H1 (cell line): ENCODE data around the gene DNAJA3. TPM values are rescaled to one million over a fixed set of nuclear protein-coding genes. Genes with fewer than 3 reads are reported as not detected.

Source experiments
- CTCF ChIA-PET: fragments of 300-600 bp; sonication (Branson Sonifier 250); formaldehyde crosslinking; loops from one replicate; lab custom pipeline; 2021; ENCODE audit not compliant: partially characterized antibody; lab: Charles Lee
- POLR2A ChIA-PET: fragments of 300-600 bp; sonication (Branson Sonifier 250); formaldehyde crosslinking; loops from one replicate; lab custom pipeline; 2021; ENCODE audit warnings: inconsistent platforms; ENCODE audit not compliant: partially characterized antibody; lab: Charles Lee
- DNase-seq, 2 experiments: peaks; one replicate each; pipeline versions ENCODE4 v3.0.0 to v3.0.0-alpha.2; 2010 to 2022; ENCODE audit warnings: low spot score in 2 of 2, low read depth in 1 of 2, mixed read lengths in 1 of 2
- FAIRE-seq: peaks from 2 replicates; lab custom pipeline; 2011; peaks lifted over from hg19 to GRCh38; lab: Jason Lieb, UNC
- H2AFZ ChIP-seq: 2 replicates; pipeline ENCODE4 v1.8.1; 2012; ENCODE audit warnings: low read length, inconsistent platforms
- H2AK5ac ChIP-seq: 2 replicates; pipeline ENCODE4 v1.6.1; 2013; ENCODE audit warnings: low read depth, low read length
- H2BK120ac ChIP-seq: replicated peaks from 2 replicates; pipeline ENCODE3; 2013; ENCODE audit warnings: low read depth, low read length, inconsistent platforms
- H2BK12ac ChIP-seq: 2 replicates; pipeline ENCODE4 v1.6.1; 2013; ENCODE audit warnings: low read depth, low read length
- H2BK15ac ChIP-seq: 2 replicates; pipeline ENCODE4 v1.6.1; 2013; ENCODE audit warnings: low read length
- H2BK20ac ChIP-seq: 2 replicates; pipeline ENCODE4 v1.6.1; 2013; ENCODE audit warnings: low read length
- H2BK5ac ChIP-seq: 2 replicates; pipeline ENCODE4 v1.6.1; 2013; ENCODE audit warnings: low read depth, low read length
- H3K14ac ChIP-seq: 2 replicates; pipeline ENCODE4 v1.6.1; 2013; ENCODE audit warnings: inconsistent platforms; ENCODE audit not compliant: insufficient read length
- H3K18ac ChIP-seq: 2 replicates; pipeline ENCODE4 v1.6.1; 2013; ENCODE audit warnings: low read length; ENCODE audit errors: extremely low read depth
- H3K23ac ChIP-seq: 2 replicates; pipeline ENCODE4 v1.6.1; 2013; ENCODE audit warnings: inconsistent platforms; ENCODE audit not compliant: insufficient read length
- H3K23me2 ChIP-seq: 2 replicates; pipeline ENCODE4 v1.6.1; 2013; ENCODE audit warnings: low read depth, low read length
- H3K27ac ChIP-seq: 2 replicates; pipeline ENCODE4 v1.6.1; 2011; ENCODE audit warnings: low read depth, low read length, inconsistent platforms
- H3K27me3 ChIP-seq, 4 experiments: replicated peaks in 1 of 4; 1 replicate in 1 of 4; 2 replicates in 3 of 4; pipeline versions ENCODE4 v1.6.1 to v1.8.1; 2011 to 2013; ENCODE audit warnings: low read length in 3 of 4, mild to moderate bottlenecking in 3 of 4, inconsistent platforms in 2 of 4, mixed read lengths in 2 of 4, moderate library complexity in 1 of 4; ENCODE audit not compliant: control insufficient read depth in 3 of 4, insufficient read depth in 3 of 4; ENCODE audit errors: extremely low read depth in 1 of 4
- H3K36me3 ChIP-seq, 4 experiments: 2 replicates each; pipeline versions ENCODE4 v1.6.1 to v1.8.1; 2011 to 2013; ENCODE audit warnings: mild to moderate bottlenecking in 4 of 4, low read length in 3 of 4, moderate library complexity in 2 of 4, control low read depth in 1 of 4, inconsistent platforms in 1 of 4; ENCODE audit not compliant: insufficient read depth in 4 of 4, control insufficient read depth in 2 of 4
- H3K4ac ChIP-seq: replicated peaks from 2 replicates; pipeline ENCODE3; 2013; ENCODE audit warnings: low read length, low read depth, mixed read lengths, inconsistent platforms; ENCODE audit not compliant: insufficient read length
- H3K4me1 ChIP-seq, 4 experiments: replicated peaks in 1 of 4; 1 replicate in 1 of 4; 2 replicates in 3 of 4; pipeline versions ENCODE4 v1.6.1 to v1.8.1; 2011 to 2013; ENCODE audit warnings: low read length in 3 of 4, inconsistent platforms in 2 of 4, mixed read lengths in 1 of 4; ENCODE audit not compliant: insufficient read depth in 4 of 4, control insufficient read depth in 3 of 4
- H3K4me2 ChIP-seq, 2 experiments: 2 replicates each; pipeline versions ENCODE4 v1.6.1 to v1.8.1; 2011 to 2013; ENCODE audit warnings: low read depth in 2 of 2, low read length in 2 of 2, control low read depth in 1 of 2, inconsistent platforms in 1 of 2, mild to moderate bottlenecking in 1 of 2; ENCODE audit not compliant: insufficient read depth in 1 of 2
- H3K4me3 ChIP-seq, 4 experiments: fragments of 200-600, 300-600 bp in 1 of 4; sonication (generic), shearing (Covaris generic), sonication (Bioruptor Twin) in 1 of 4; 2 replicates each; pipeline versions ENCODE4 v1.5.1 to v1.8.1; 2011 to 2016; ENCODE audit warnings: low read length in 4 of 4, low read depth in 3 of 4, control low read depth in 2 of 4, inconsistent platforms in 2 of 4, mild to moderate bottlenecking in 2 of 4, mixed read lengths in 1 of 4, moderate library complexity in 1 of 4; ENCODE audit not compliant: insufficient read depth in 2 of 4; ENCODE audit errors: extremely low read depth in 1 of 4
- H3K56ac ChIP-seq: replicated peaks from 2 replicates; pipeline ENCODE3; 2013; ENCODE audit warnings: low read depth, mild to moderate bottlenecking, mixed read lengths, low read length, inconsistent platforms; ENCODE audit not compliant: insufficient read length
- H3K79me1 ChIP-seq: 2 replicates; pipeline ENCODE4 v1.6.1; 2013; ENCODE audit warnings: low read depth, low read length, control low read depth
- H3K79me2 ChIP-seq, 2 experiments: 2 replicates each; pipeline versions ENCODE4 v1.6.1 to v1.8.1; 2012 to 2013; ENCODE audit warnings: low read length in 2 of 2, mild to moderate bottlenecking in 2 of 2, inconsistent platforms in 1 of 2; ENCODE audit not compliant: insufficient read depth in 2 of 2, control insufficient read depth in 1 of 2
- H3K9ac ChIP-seq, 4 experiments: replicated peaks in 1 of 4; 1 replicate in 1 of 4; 2 replicates in 3 of 4; pipeline versions ENCODE4 v1.6.1 to v1.8.1; 2011 to 2013; ENCODE audit warnings: low read depth in 3 of 4, low read length in 3 of 4, control low read depth in 2 of 4, mild to moderate bottlenecking in 2 of 4, moderate library complexity in 2 of 4, inconsistent platforms in 1 of 4; ENCODE audit errors: extremely low read depth in 1 of 4
- H3K9me3 ChIP-seq, 2 experiments: 2 replicates each; pipeline versions ENCODE4 v1.6.1 to v1.8.1; 2012 to 2013; ENCODE audit warnings: mild to moderate bottlenecking in 2 of 2, moderate library complexity in 2 of 2, control low read depth in 1 of 2, inconsistent platforms in 1 of 2, low read depth in 1 of 2, low read length in 1 of 2, mixed read lengths in 1 of 2; ENCODE audit not compliant: insufficient read depth in 2 of 2
- H4K20me1 ChIP-seq, 2 experiments: replicated peaks in 1 of 2; 2 replicates each; pipeline versions ENCODE3 to v1.8.1; 2011 to 2013; ENCODE audit warnings: inconsistent platforms in 2 of 2, low read length in 2 of 2, mild to moderate bottlenecking in 1 of 2; ENCODE audit not compliant: insufficient read depth in 2 of 2, control insufficient read depth in 1 of 2
- H4K5ac ChIP-seq: 2 replicates; pipeline ENCODE4 v1.6.1; 2013; ENCODE audit warnings: low read length, low read depth, mixed read lengths, inconsistent platforms; ENCODE audit not compliant: insufficient read length
- H4K8ac ChIP-seq: 2 replicates; pipeline ENCODE4 v1.8.0; 2013; ENCODE audit warnings: mild to moderate bottlenecking, moderate library complexity, low read length, inconsistent platforms; ENCODE audit not compliant: insufficient read depth; ENCODE audit errors: extremely low read depth
- H4K91ac ChIP-seq: replicated peaks from 2 replicates; pipeline ENCODE3; 2013; ENCODE audit warnings: low read length, mixed read lengths, inconsistent platforms; ENCODE audit not compliant: insufficient read length
- KDM5A ChIP-seq: fragments of 200-600 bp; IDR thresholded peaks from 2 replicates; pipeline ENCODE4 v1.7.1; 2012; ENCODE audit warnings: mild to moderate bottlenecking, low read length, inconsistent platforms, mixed read lengths
- RFX5 ChIP-seq: IDR thresholded peaks from 2 replicates; pipeline ENCODE4 v1.6.1; 2011; ENCODE audit warnings: low read depth, low read length, improper control_type of control experiment, borderline replicate concordance
- SP1 ChIP-seq: IDR thresholded peaks from 2 replicates; pipeline ENCODE4 v1.6.1; 2011; ENCODE audit warnings: low read depth, low read length
- YY1 ChIP-seq: IDR thresholded peaks from 2 replicates; pipeline ENCODE4 v1.6.1; 2011; ENCODE audit warnings: low read depth, mild to moderate bottlenecking, low read length
- ZNF274 ChIP-seq: IDR thresholded peaks from 2 replicates; pipeline ENCODE4 v1.7.0; 2012; ENCODE audit warnings: low read length, borderline replicate concordance; ENCODE audit errors: extremely low read depth
- WGBS, 2 experiments: shearing (Covaris generic) in 1 of 2; methylation state at CpG; one replicate each; pipeline versions ENCODE4 v1.1.6 to v1.1.7; 2013 to 2015; ENCODE audit warnings: low lambda C conversion rate in 2 of 2, mixed read lengths in 2 of 2, inconsistent platforms in 1 of 2, low coverage in 1 of 2, missing lambda C conversion rate in 1 of 2; ENCODE audit not compliant: insufficient replicate concordance in 2 of 2, insufficient coverage in 1 of 2, insufficient read length in 1 of 2; ENCODE audit errors: extremely low coverage in 1 of 2, missing lambda C conversion rate in 1 of 2; 5-methylcytosine and 5-hydroxymethylcytosine counted together
- polyA plus RNA-seq, 7 experiments: library from polyadenylated mRNA; depleted of rRNA in 3 of 7; stranded (reverse) in 5 of 7; unstranded in 2 of 7; fragments of >200 nt in 5 of 7; fragments of 200-250 nt in 2 of 7; gene quantifications; 1 replicate in 5 of 7; 2 replicates in 1 of 7; 4 replicates in 1 of 7; pipeline versions ENCODE4 v1.2.1 to v1.2.3, GENCODE V29; 2011 to 2013; ENCODE audit warnings: missing spikeins in 2 of 7, mixed read lengths in 2 of 7
- total RNA-seq: library from RNA; stranded (reverse); fragmentation: NEBNext Ultra II Directional; extraction: Animal tissue kit (Norgen Biotek cat#: 25700); gene quantifications from 2 replicates; pipeline ENCODE4 v1.2.1, GENCODE V29; 2021

DNAJA3 gene
- total and polyA plus RNA-seq, 2 of the 8 experiments (the other 6 are each of a cell fraction or from before 2014, with no cell fraction given) = 37.3 to 59.1 TPM

- H3K56ac ChIP-seq = no peak overlapping the region
- no peak overlapping the region for H3K9ac ChIP-seq
- H2BK20ac ChIP-seq = no peak overlapping the region
- H4K20me1 ChIP-seq = no peaks in the 10 kb centered on the region
- H3K14ac ChIP-seq = no peak overlapping the region
- no peak overlapping the region for H3K23ac ChIP-seq
- no peak overlapping the region for H3K4me2 ChIP-seq
- CTCF ChIA-PET = interaction anchor here (0.7 to 35.4 kb wide), 22 partner anchors 9 to 201 kb away, joined by 3 to 968 read pairs (median 8); partner anchors contain the start of genes C16orf96, CDIP1 and MGRN1
- no peaks in the 10 kb centered on the region for H3K9me3 ChIP-seq
- 90% methylated on average over 13 of the region's 13 CpGs; no CpG with 5 or more reads in 1 of the 2 experiments for WGBS, 2 experiments
- H3K4me1 ChIP-seq = no peaks in the 10 kb centered on the region; a peak in 1 of 7 replicates
- no peak overlapping the region for H2BK5ac ChIP-seq
- H2AK5ac ChIP-seq = no peak overlapping the region
- H2BK15ac ChIP-seq = no peak overlapping the region
- H3K27ac ChIP-seq = no peak overlapping the region
- no peak overlapping the region for H4K8ac ChIP-seq
- H3K27me3 ChIP-seq = no peaks in the 10 kb centered on the region
- TF ChIP-seq ZNF274 = no peak
- TF ChIP-seq YY1 = no peak
- no peak for TF ChIP-seq RFX5
- no peak for TF ChIP-seq KDM5A
- no peak for TF ChIP-seq SP1
- no peak overlapping the region for H2BK120ac ChIP-seq
- no peak overlapping the region for H2AFZ ChIP-seq
- no peak for FAIRE-seq
- DNase-seq = no peak
- H3K18ac ChIP-seq = no peak overlapping the region
- no peak overlapping the region for H2BK12ac ChIP-seq
- H3K79me1 ChIP-seq = no peaks in the 10 kb centered on the region; the same call in 1 of the 2 replicates
- no peak overlapping the region for H4K91ac ChIP-seq
- H3K36me3 ChIP-seq = peaks cover 0 to 14% (median 8%) of the 10 kb centered on the region in 4 experiments; a peak in 4 of 8 replicates
- H3K4ac ChIP-seq = no peak overlapping the region
- H3K4me3 ChIP-seq = no peak overlapping the region
- H3K23me2 ChIP-seq = no peaks in the 10 kb centered on the region
- POLR2A ChIA-PET = interaction anchor here (0.5 to 3.0 kb wide), 8 partner anchors 11 to 178 kb away, joined by 3 to 14 read pairs (median 4); partner anchors contain the start of genes NMRAL1 and UBALD1
- H3K79me2 ChIP-seq = no peaks in the 10 kb centered on the region
- H4K5ac ChIP-seq = no peak overlapping the region
Observed at GRCh38 chr16:4505356-4506147, 79.9 kb downstream of the DNAJA3 start.
